GM18873 (cell line): ENCODE data around the gene PLPPR1.
"Not testable (repeated sequence)": the region's sequence is repeated elsewhere in the genome, so short reads cannot be mapped to it uniquely, and the experiment has no call there.

ENCODE experiments used
- ATAC-seq: cut with Tn5 transposase; IDR thresholded peaks from one replicate; pipeline ENCODE4 v1.9.1; 2021; ENCODE audit warnings: mild to moderate bottlenecking, moderate library complexity, moderate number of reproducible peaks; ENCODE audit not compliant: unreplicated experiment, low FRiP score

The PLPPR1 gene

GRCh38 chr9:101119206-101119819, 90.8 kb downstream of the PLPPR1 start:
- no peak for ATAC-seq

- ATAC-seq = no peak
Measured at GRCh38 chr9:101121836-101122399, 93.4 kb downstream of the PLPPR1 start.

- no peak for ATAC-seq
Measured at GRCh38 chr9:101126556-101126955, 98.0 kb downstream of the PLPPR1 start.

GRCh38 chr9:101127369-101127768, 98.8 kb downstream of the PLPPR1 start:
- not testable (repeated sequence) for ATAC-seq

GRCh38 chr9:101128623-101129022, 100.1 kb downstream of the PLPPR1 start:
- ATAC-seq = no peak

GRCh38 chr9:101130054-101130453, 101.5 kb downstream of the PLPPR1 start:
- no peak for ATAC-seq

- ATAC-seq = no peak
Measured at GRCh38 chr9:101131326-101131725, 102.8 kb downstream of the PLPPR1 start.

- no peak for ATAC-seq
Measured at GRCh38 chr9:101132801-101133200, 104.3 kb downstream of the PLPPR1 start.

- ATAC-seq = no peak
Measured at GRCh38 chr9:101138509-101138908, 110.0 kb downstream of the PLPPR1 start.

- no peak for ATAC-seq
Measured at GRCh38 chr9:101139082-101139481, 110.6 kb downstream of the PLPPR1 start.

GRCh38 chr9:101140764-101141163, 112.2 kb downstream of the PLPPR1 start:
- no peak for ATAC-seq

- ATAC-seq = no peak
Measured at GRCh38 chr9:101146508-101146907, 118.0 kb downstream of the PLPPR1 start.

- no peak for ATAC-seq
Measured at GRCh38 chr9:101148344-101148743, 119.8 kb downstream of the PLPPR1 start.

- ATAC-seq = no peak
Measured at GRCh38 chr9:101158361-101158760, 129.8 kb downstream of the PLPPR1 start.

- no peak for ATAC-seq
Measured at GRCh38 chr9:101162231-101162630, 133.7 kb downstream of the PLPPR1 start.

- ATAC-seq = no peak
Measured at GRCh38 chr9:101165131-101165530, 136.6 kb downstream of the PLPPR1 start.

- no peak for ATAC-seq
Measured at GRCh38 chr9:101167490-101168134, 139.1 kb downstream of the PLPPR1 start.

GRCh38 chr9:101172616-101173015, 144.1 kb downstream of the PLPPR1 start:
- ATAC-seq = no peak

GRCh38 chr9:101173907-101174306, 145.4 kb downstream of the PLPPR1 start:
- no peak for ATAC-seq

GRCh38 chr9:101176384-101176783, 147.9 kb downstream of the PLPPR1 start:
- ATAC-seq = no peak

- no peak for ATAC-seq
Measured at GRCh38 chr9:101184813-101185278, 156.3 kb downstream of the PLPPR1 start.

- ATAC-seq = no peak
Measured at GRCh38 chr9:101191723-101192122, 163.2 kb downstream of the PLPPR1 start.
